B cell (primary cell): ENCODE data around the gene H6PD. TPM values are rescaled to one million over a fixed set of nuclear protein-coding genes. Genes with fewer than 3 reads are reported as not detected.

ENCODE experiments used
- ATAC-seq: fragments of 200-7000 bp; cut with Tn5 transposase; one replicate; pipeline ENCODE4 v1.10.0; 2021; ENCODE audit warnings: low read depth, mild to moderate bottlenecking, moderate number of reproducible peaks, moderate library complexity
- CTCF ChIA-PET: fragments of 350-600 bp; sonication (Branson Sonifier 250); formaldehyde crosslinking; loops from one replicate; lab custom pipeline; 2021; ENCODE audit warnings: antibody characterized with exemption, inconsistent platforms; lab: Charles Lee
- POLR2A ChIA-PET: fragments of 350-600 bp; sonication (Branson Sonifier 250); formaldehyde crosslinking; loops from one replicate; lab custom pipeline; 2021; ENCODE audit warnings: antibody characterized with exemption; lab: Charles Lee
- DNase-seq: peaks from one replicate; pipeline ENCODE4 v3.0.0; 2013
- H2AFZ ChIP-seq: 2 replicates; pipeline ENCODE4 v1.6.1; 2012; ENCODE audit warnings: mild to moderate bottlenecking, low read depth, low read length; ENCODE audit not compliant: insufficient read depth, poor library complexity, severe bottlenecking
- H3K27ac ChIP-seq, 2 donors: 1 replicate in 1 of 2; 2 replicates in 1 of 2; pipeline ENCODE4 v1.5.1; 2012 to 2013; ENCODE audit warnings: low read length in 2 of 2, mild to moderate bottlenecking in 2 of 2, moderate library complexity in 1 of 2
- H3K27me3 ChIP-seq, 4 experiments: fragments of 200-600 bp in 1 of 4; sonication (generic) in 1 of 4; replicated peaks in 1 of 4; 1 replicate in 2 of 4; 2 replicates in 2 of 4; pipeline versions ENCODE4 v1.6.1 to v1.7.0; 2013 to 2016; ENCODE audit warnings: low read length in 3 of 4, mild to moderate bottlenecking in 2 of 4, mixed read lengths in 1 of 4, moderate library complexity in 1 of 4; ENCODE audit not compliant: insufficient read depth in 4 of 4, control insufficient read depth in 3 of 4; ENCODE audit errors: control extremely low read depth in 1 of 4
- H3K36me3 ChIP-seq, 2 experiments: replicated peaks in 1 of 2; 1 replicate in 1 of 2; 2 replicates in 1 of 2; pipeline versions ENCODE4 v1.6.1 to v1.7.1; 2013; ENCODE audit warnings: low read length in 1 of 2; ENCODE audit not compliant: insufficient read depth in 2 of 2, control insufficient read depth in 1 of 2; ENCODE audit errors: control extremely low read depth in 1 of 2, extremely low read depth in 1 of 2
- H3K4me1 ChIP-seq, 2 donors: fragments of 200-600 bp in 1 of 2; sonication (generic) in 1 of 2; 1 replicate in 1 of 2; 2 replicates in 1 of 2; pipeline versions ENCODE4 v1.5.1 to v1.6.1; 2013 to 2017; ENCODE audit warnings: low read length in 2 of 2; ENCODE audit not compliant: control insufficient read depth in 2 of 2, insufficient read depth in 2 of 2
- H3K4me2 ChIP-seq: replicated peaks from 2 replicates; pipeline ENCODE3; 2012; ENCODE audit warnings: mild to moderate bottlenecking, low read depth, low read length; ENCODE audit not compliant: poor library complexity, severe bottlenecking
- H3K4me3 ChIP-seq, 5 experiments: fragments of 200-600 bp in 1 of 5; sonication (generic) in 1 of 5; 1 replicate in 3 of 5; 2 replicates in 2 of 5; pipeline versions ENCODE4 v1.5.1 to v1.7.0; 2011 to 2016; ENCODE audit warnings: low read length in 4 of 5, mild to moderate bottlenecking in 4 of 5, low read depth in 2 of 5, control low read depth in 1 of 5, moderate library complexity in 1 of 5; ENCODE audit not compliant: insufficient read depth in 1 of 5; ENCODE audit errors: control extremely low read depth in 1 of 5, extremely low read depth in 1 of 5
- H3K79me2 ChIP-seq: fragments of 200-600 bp; sonication (generic); one replicate; pipeline ENCODE4 v1.6.0; 2016; ENCODE audit warnings: low read length; ENCODE audit not compliant: control insufficient read depth, insufficient read depth
- H3K9ac ChIP-seq: fragments of 200-600 bp; sonication (generic); 2 replicates; pipeline ENCODE4 v1.6.1; 2017; ENCODE audit warnings: mild to moderate bottlenecking, low read length, moderate library complexity
- H3K9me3 ChIP-seq, 3 donors: one replicate each; pipeline versions ENCODE4 v1.6.1 to v1.7.1; 2013; ENCODE audit warnings: low read length in 2 of 3; ENCODE audit not compliant: control insufficient read depth in 2 of 3, insufficient read depth in 1 of 3; ENCODE audit errors: control extremely low read depth in 1 of 3
- H4K20me1 ChIP-seq: 2 replicates; pipeline ENCODE4 v1.6.0; 2012; ENCODE audit warnings: mild to moderate bottlenecking, low read length; ENCODE audit not compliant: insufficient read depth, control insufficient read depth, poor library complexity, severe bottlenecking
- H3K27ac Mint-ChIP-seq: one replicate; pipeline ENCODE4 v1.8.0; 2021; ENCODE audit warnings: mixed read lengths
- H3K27me3 Mint-ChIP-seq: one replicate; pipeline ENCODE4 v1.8.0; 2021; ENCODE audit warnings: mixed read lengths
- H3K4me1 Mint-ChIP-seq: one replicate; pipeline ENCODE4 v1.8.0; 2021; ENCODE audit warnings: mixed read lengths
- H3K4me3 Mint-ChIP-seq: one replicate; pipeline ENCODE4 v1.8.0; 2021; ENCODE audit warnings: mixed read lengths
- H3K9me3 Mint-ChIP-seq: one replicate; pipeline ENCODE4 v1.8.0; 2022; ENCODE audit warnings: mixed read lengths; ENCODE audit not compliant: insufficient read depth
- CTCF ChIP-seq: fragments of 200-600 bp; IDR thresholded peaks from one replicate; pipeline ENCODE4 v1.8.0; 2022; ENCODE audit warnings: antibody characterized with exemption, mild to moderate bottlenecking
- EZH2 ChIP-seq: IDR thresholded peaks from 2 replicates; pipeline ENCODE4 v1.6.1; 2012; ENCODE audit warnings: borderline replicate concordance, low read depth, mild to moderate bottlenecking, moderate library complexity, low read length; ENCODE audit not compliant: insufficient read depth, poor library complexity, severe bottlenecking
- WGBS: methylation state at CpG from one replicate; pipeline ENCODE4 v1.1.5; 2013; ENCODE audit warnings: missing lambda C conversion rate; ENCODE audit not compliant: insufficient coverage; 5-methylcytosine and 5-hydroxymethylcytosine counted together
- intact Hi-C: fragments of 100-400 bp; cut with micrococcal nuclease; formaldehyde crosslinking; loops from one replicate; pipeline ENCODE4 v1.10.0; 2022
- polyA plus RNA-seq: library from polyadenylated mRNA; depleted of rRNA; stranded (reverse); fragments of >200 nt; gene quantifications from 2 replicates; pipeline ENCODE4 v1.2.3, GENCODE V29; 2012
- total RNA-seq, 2 donors: library from RNA; stranded (reverse); fragments of 120-200 nt in 1 of 2; gene quantifications; 1 replicate in 1 of 2; 2 replicates in 1 of 2; pipeline versions ENCODE4 v1.2.3 to v1.2.4, GENCODE V29; 2013 to 2022

H6PD gene
- total and polyA plus RNA-seq, 2 donors (not counting 1 experiment from before 2014, with no cell fraction given), result 11.3 to 30.2 TPM

GRCh38 chr1:9238134-9238533 is 3.6 kb downstream of the H6PD start:
- H4K20me1 ChIP-seq, result peaks cover 31% of the 10 kb centered on the region
- intact Hi-C loops, result no loop called here
- H3K27me3 ChIP-seq, result no peaks in the 10 kb centered on the region
- Mint-ChIP-seq H3K27ac (no peak overlapping the region), H3K4me3 (no peak overlapping the region), H3K9me3 (no peaks in the 10 kb centered on the region), H3K27me3 (no peaks in the 10 kb centered on the region), H3K4me1 (peaks cover 49% of the 10 kb centered on the region)
- DNase-seq (no peak), ATAC-seq (no peak)
- H3K4me2 ChIP-seq, result no peak overlapping the region
- 79% methylated on average over 6 of the region's 6 CpGs for WGBS
- H3K4me3 ChIP-seq, result no peak overlapping the region
- no peak overlapping the region for H3K27ac ChIP-seq
- H3K36me3 ChIP-seq, result peaks cover 2 to 21% of the 10 kb centered on the region in 2 experiments
- H3K79me2 ChIP-seq, result peaks cover 50% of the 10 kb centered on the region
- no peak for TF ChIP-seq CTCF
- no peak for TF ChIP-seq EZH2
- CTCF ChIA-PET, result no interaction called here
- peaks cover 28 to 47% of the 10 kb centered on the region in 2 donors for H3K4me1 ChIP-seq
- H3K9me3 ChIP-seq, result no peaks in the 10 kb centered on the region
- POLR2A ChIA-PET, result no interaction called here
- H2AFZ ChIP-seq, result no peak overlapping the region
- H3K9ac ChIP-seq, result no peak overlapping the region

- H4K20me1 ChIP-seq, result peaks cover 35% of the 10 kb centered on the region
- peaks cover 50% of the 10 kb centered on the region for H3K79me2 ChIP-seq
- no peak overlapping the region for H3K27ac ChIP-seq
- H3K4me2 ChIP-seq, result no peak overlapping the region
- peaks cover 48% of the 10 kb centered on the region for H3K4me1 Mint-ChIP-seq
- no peak for TF ChIP-seq EZH2
- TF ChIP-seq CTCF, result no peak
- WGBS, result 67% methylated on average over 1 of the region's 4 CpGs
- no peak overlapping the region for H3K27ac Mint-ChIP-seq
- no peak overlapping the region for H3K9ac ChIP-seq
- ATAC-seq (no peak), DNase-seq (no peak)
- H3K27me3 ChIP-seq, result no peaks in the 10 kb centered on the region
- H2AFZ ChIP-seq, result no peak overlapping the region
- POLR2A ChIA-PET, result no interaction called here
- peaks cover 2 to 22% of the 10 kb centered on the region in 2 experiments for H3K36me3 ChIP-seq
- no peaks in the 10 kb centered on the region for H3K9me3 Mint-ChIP-seq
- H3K4me3 Mint-ChIP-seq, result no peak overlapping the region
- H3K9me3 ChIP-seq, result no peaks in the 10 kb centered on the region
- no peak overlapping the region for H3K4me3 ChIP-seq
- no peaks in the 10 kb centered on the region for H3K27me3 Mint-ChIP-seq
- CTCF ChIA-PET, result no interaction called here
- peaks cover 28 to 47% of the 10 kb centered on the region in 2 donors for H3K4me1 ChIP-seq
- intact Hi-C loops, result no loop called here
Measured at GRCh38 chr1:9238550-9238949, 4.0 kb downstream of the H6PD start.
